Colonic mucosa (tissue), 4 donors: ENCODE results near the gene ZNF260. TPM values are rescaled to one million over a fixed set of nuclear protein-coding genes. Genes with fewer than 3 reads are reported as not detected.

Experiments used
- DNase-seq: peaks from one replicate; pipeline ENCODE4 v3.0.0-alpha.2; 2020
- H3K27ac ChIP-seq: fragments of 200-600 bp; one replicate; pipeline ENCODE4 v1.8.0; 2021
- H3K27me3 ChIP-seq: fragments of 200-600 bp; one replicate; pipeline ENCODE4 v1.8.0; 2021
- H3K36me3 ChIP-seq: fragments of 200-600 bp; one replicate; pipeline ENCODE4 v1.8.0; 2021
- H3K4me1 ChIP-seq: fragments of 200-600 bp; one replicate; pipeline ENCODE4 v1.8.0; 2021; ENCODE audit warnings: mild to moderate bottlenecking
- H3K4me3 ChIP-seq: fragments of 200-600 bp; one replicate; pipeline ENCODE4 v1.8.0; 2021
- H3K9ac ChIP-seq, 2 donors: one replicate each; pipeline ENCODE4 v1.7.0; 2013; ENCODE audit warnings: control low read depth in 2 of 2, low read depth in 2 of 2, low read length in 2 of 2
- H3K9me3 ChIP-seq: fragments of 200-600 bp; one replicate; pipeline ENCODE4 v1.8.0; 2021
- CTCF ChIP-seq: fragments of 200-600 bp; IDR thresholded peaks from one replicate; pipeline ENCODE4 v1.8.0; 2022; ENCODE audit warnings: antibody characterized with exemption, mild to moderate bottlenecking
- intact Hi-C: fragments of 100-400 bp; cut with DNase I; formaldehyde crosslinking; loops from one replicate; pipeline ENCODE4 v1.14.1; 2022
- total RNA-seq, 2 donors: library from RNA; stranded (reverse); fragmentation: NEBNext Ultra II Directional in 1 of 2; extraction: Animal tissue kit (Norgen Biotek cat#: 25700) in 1 of 2; gene quantifications; one replicate each; pipeline ENCODE4 v1.2.1, GENCODE V29; 2021
- donor health status: healthy.
- donor health status: DM: no; HTN: no; CAD: no.
- donor health status: DM: no; HTN: no; CAD: no.

The ZNF260 gene
- 1 to 10 TPM; 4.8 to 6.4 TPM for total RNA-seq

GRCh38 chr19:36528194-36528920 lies at the start of gene ZNF260:
ZNF260 (minus strand) TSS chr19:36528271; CDS start chr19:36515238, 13,033 bp downstream.
- H3K9ac ChIP-seq: peak within 1 kb of the TSS; percentile 88 to 93

DNA sequence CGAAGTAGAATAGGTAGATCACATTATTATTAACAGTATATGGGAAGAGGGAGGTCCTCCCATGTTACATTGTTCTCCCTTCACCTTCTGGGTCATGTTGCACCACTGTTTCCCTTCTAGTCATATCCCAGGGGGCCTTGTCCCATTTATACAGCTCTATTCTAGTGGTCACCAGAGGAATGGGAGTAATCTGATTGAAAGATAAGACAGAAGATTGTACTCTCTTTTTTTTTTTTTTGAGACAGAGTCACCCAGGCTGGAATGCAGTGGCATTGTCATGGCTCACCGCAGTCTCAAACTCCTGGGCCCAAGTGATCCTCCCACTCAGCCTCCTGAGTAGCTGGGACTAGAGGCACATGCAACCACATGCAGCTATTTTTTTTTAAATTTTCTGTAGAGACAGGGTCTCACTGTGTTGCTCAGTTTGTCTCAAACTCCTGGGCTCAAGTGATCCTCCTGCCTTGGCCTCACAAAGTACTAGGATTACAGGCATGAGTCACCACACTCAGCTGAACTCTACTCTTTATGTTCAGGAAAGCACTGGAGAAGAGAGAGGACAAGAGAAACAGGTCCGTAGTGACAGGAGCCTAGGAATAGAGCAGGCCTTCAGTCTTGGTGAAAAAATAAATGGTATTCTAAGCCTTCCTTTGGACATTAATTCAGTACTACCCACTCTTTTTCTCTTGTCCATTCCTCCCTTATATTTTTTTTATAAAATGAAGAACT lies 49.4 kb upstream of the ZNF260 start:
- TF ChIP-seq CTCF: no peak
- Histone ChIP-seq H3K4me1 (peaks cover 9% of the 10 kb centered on the region), H3K9me3 (no peaks in the 10 kb centered on the region), H3K4me3 (no peak overlapping the region), H3K9ac (no peak overlapping the region), H3K27ac (no peak overlapping the region), H3K27me3 (no peaks in the 10 kb centered on the region), H3K36me3 (peaks cover 10% of the 10 kb centered on the region)
- no peak for DNase-seq
- intact Hi-C loops: no loop called here

More at GRCh38 chr19:36528194-36528920, at the start of gene ZNF260:
- no peaks in the 10 kb centered on the region for H3K27me3 ChIP-seq
- DNase-seq: peak; percentile 97
- H3K9me3 ChIP-seq: no peaks in the 10 kb centered on the region
- H3K4me1 ChIP-seq: no peaks in the 10 kb centered on the region
- peak within 1 kb of the TSS; percentile 74 for H3K27ac ChIP-seq
- intact Hi-C loops: no loop called here
- TF ChIP-seq CTCF: no peak
- H3K36me3 ChIP-seq: no peaks in the 10 kb centered on the region
- peak within 1 kb of the TSS; percentile 64 for H3K4me3 ChIP-seq

DNA sequence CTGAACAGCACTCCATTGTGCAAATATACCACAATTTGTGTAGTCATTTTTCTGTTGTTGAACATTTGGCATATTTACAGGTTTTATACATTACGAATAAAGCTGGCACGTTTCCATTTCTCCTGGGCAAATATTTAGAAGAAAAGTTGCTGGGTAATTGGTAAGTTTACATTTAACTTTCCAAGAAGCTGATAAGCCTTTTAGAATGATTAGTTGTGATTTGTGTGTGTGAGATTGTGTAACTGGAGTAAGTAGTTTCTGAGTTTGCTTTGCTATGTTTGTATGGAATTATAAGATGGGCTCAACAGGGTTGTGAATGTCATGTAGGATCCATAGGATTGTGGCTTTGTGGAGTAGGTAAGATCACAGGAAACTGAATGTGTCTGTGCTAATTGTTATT lies 46.7 kb upstream of the ZNF260 start:
- H3K9ac ChIP-seq: no peak overlapping the region
- peaks cover 10% of the 10 kb centered on the region for H3K36me3 ChIP-seq

DNA sequence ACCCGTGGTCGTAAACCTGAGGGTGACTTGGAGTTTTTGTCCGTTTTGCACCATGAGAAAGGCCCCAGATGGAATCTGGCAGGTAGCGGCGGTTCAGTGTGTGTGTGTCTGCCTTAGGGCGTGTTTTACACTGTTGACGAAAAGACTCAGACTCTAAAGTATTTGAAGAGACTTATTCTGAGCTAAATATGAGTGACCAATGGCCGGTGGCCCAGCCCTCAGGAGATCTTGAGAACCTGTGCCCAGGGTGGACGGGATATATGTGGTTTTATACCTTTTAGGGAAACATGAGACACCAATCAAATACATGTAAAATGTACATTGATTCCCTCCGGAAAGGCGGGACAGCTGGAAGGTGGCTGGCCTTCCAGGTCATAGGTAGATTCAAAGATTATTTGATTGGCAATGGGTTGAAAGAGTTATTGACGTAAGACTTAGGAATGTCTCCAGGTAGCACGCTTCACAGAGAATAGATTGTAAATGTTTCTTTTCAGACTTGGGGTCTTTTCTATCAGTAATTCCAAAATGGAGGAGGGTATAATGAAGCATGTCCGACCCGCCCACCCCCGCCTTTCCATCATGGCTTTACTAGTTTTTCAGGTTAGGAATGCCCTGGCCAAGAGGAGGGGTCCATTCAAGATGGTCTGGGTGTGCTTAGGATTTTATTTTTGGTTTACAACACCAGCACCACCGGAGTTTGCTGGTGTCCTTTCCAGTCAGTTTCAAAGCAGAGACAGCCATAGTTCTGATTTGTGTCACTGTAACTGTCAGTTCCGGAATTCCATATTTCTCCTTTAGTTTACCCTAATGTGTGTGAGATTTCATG lies 46.0 kb upstream of the ZNF260 start:
- TF ChIP-seq CTCF: no peak
- intact Hi-C loops: loop anchor here (5.0 kb wide), 1 partner anchor 93 kb away; the partner anchor contains the start of gene ZNF461
- Histone ChIP-seq H3K4me1 (peaks cover 9% of the 10 kb centered on the region), H3K9ac (peak overlapping the region; percentile 71 to 85), H3K4me3 (peak overlapping the region; percentile 72), H3K27me3 (no peaks in the 10 kb centered on the region), H3K9me3 (no peaks in the 10 kb centered on the region), H3K27ac (peak overlapping the region; percentile 61), H3K36me3 (peaks cover 10% of the 10 kb centered on the region)
- no peak for DNase-seq

More for the DNA sequence above, 46.7 kb upstream of the ZNF260 start:
- no peak for TF ChIP-seq CTCF
- no peak overlapping the region for H3K4me3 ChIP-seq
- intact Hi-C loops: loop anchor here (5.0 kb wide), 1 partner anchor 93 kb away; the partner anchor contains the start of gene ZNF461
- DNase-seq: no peak
- no peaks in the 10 kb centered on the region for H3K9me3 ChIP-seq
- no peaks in the 10 kb centered on the region for H3K27me3 ChIP-seq
- no peak overlapping the region for H3K27ac ChIP-seq
- peaks cover 9% of the 10 kb centered on the region for H3K4me1 ChIP-seq
